Gastrocnemius medialis (tissue), 4 donors: ENCODE measurements around the gene WDR87.
A peak's percentile ranks its signal among the peaks of the same experiment; 100 is the strongest.

ENCODE experiments used
- POLR2A ChIP-seq, 2 donors: fragments of 450-650 bp; IDR thresholded peaks; one replicate each; pipeline ENCODE4 v1.6.1; 2017; ENCODE audit warnings: antibody characterized with exemption in 2 of 2, mild to moderate bottlenecking in 2 of 2, moderate library complexity in 2 of 2
- TF ChIP-seq, protein P1 (sequence below), 5 experiments: fragments of 450-650 bp in 3 of 5; fragments of 200-600 bp in 2 of 5; sonication (generic) in 2 of 5; IDR thresholded peaks in 4 of 5; conservative IDR thresholded peaks in 1 of 5; 1 replicate in 4 of 5; 2 replicates in 1 of 5; pipeline ENCODE4 v1.5.1; 2016 to 2019; ENCODE audit warnings: antibody characterized with exemption in 5 of 5, mild to moderate bottlenecking in 3 of 5, moderate library complexity in 3 of 5

DNA sequence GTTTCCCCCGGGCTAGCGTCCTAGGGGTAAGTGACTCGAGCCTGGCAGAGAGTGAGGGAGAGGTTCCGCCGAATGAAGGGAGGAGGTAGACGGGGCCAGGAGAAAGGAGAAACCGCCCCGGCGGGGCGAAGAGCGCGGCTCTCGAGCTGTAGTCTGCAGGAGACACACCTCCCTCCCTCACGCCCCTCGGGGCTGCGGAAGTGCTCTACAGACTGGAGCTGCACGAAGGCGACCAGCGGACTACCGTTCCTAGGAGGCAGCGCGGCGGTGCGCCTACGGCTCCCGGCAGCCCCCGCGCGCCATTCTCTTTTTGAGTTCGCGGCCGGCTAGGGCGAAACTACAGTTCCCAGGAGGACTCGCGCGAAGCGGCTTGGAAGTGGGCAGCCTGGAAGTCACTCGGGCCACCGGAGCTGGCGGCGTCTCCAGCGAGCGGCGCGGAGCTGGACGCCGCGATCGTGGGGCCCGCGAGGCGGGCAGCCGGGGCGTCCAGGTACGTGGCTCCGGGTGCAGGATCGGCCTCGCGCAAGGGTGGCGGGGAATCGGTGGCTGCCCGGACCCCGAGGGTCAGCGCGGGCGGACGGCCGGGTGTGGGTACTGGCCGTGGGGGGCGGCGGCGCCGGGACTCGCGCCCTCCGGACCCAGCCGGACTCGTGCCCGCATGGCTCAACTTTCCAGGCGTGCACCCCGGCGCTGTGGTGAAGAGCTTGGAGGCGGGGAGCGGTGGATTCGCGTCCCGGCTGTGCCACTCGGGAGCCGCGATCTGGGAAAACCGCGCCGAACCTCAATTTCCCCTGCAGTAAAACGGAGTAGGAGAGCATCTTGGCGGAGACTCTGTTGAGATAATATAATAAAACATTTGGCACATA is 708 bp upstream of the WDR87 start, which contains the start of gene SIPA1L3:
- TF ChIP-seq, protein P1, sequence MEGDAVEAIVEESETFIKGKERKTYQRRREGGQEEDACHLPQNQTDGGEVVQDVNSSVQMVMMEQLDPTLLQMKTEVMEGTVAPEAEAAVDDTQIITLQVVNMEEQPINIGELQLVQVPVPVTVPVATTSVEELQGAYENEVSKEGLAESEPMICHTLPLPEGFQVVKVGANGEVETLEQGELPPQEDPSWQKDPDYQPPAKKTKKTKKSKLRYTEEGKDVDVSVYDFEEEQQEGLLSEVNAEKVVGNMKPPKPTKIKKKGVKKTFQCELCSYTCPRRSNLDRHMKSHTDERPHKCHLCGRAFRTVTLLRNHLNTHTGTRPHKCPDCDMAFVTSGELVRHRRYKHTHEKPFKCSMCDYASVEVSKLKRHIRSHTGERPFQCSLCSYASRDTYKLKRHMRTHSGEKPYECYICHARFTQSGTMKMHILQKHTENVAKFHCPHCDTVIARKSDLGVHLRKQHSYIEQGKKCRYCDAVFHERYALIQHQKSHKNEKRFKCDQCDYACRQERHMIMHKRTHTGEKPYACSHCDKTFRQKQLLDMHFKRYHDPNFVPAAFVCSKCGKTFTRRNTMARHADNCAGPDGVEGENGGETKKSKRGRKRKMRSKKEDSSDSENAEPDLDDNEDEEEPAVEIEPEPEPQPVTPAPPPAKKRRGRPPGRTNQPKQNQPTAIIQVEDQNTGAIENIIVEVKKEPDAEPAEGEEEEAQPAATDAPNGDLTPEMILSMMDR (IDR thresholded peaks at IDR 0.05 in 4 of 5, conservative IDR thresholded peaks at IDR 0.05 in 1 of 5), result peak in 1 of 5 experiments; percentile 3
- peak; percentile 69 to 87 for TF ChIP-seq POLR2A (IDR thresholded peaks at IDR 0.05)
